Sigmoid colon (tissue), 7 donors: ENCODE measurements around the gene EFCAB8. TPM values are rescaled to one million over a fixed set of nuclear protein-coding genes. Genes with fewer than 3 reads are reported as not detected.
"Not testable (repeated sequence)": the region's sequence is repeated elsewhere in the genome, so short reads cannot be mapped to it uniquely, and the experiment has no call there.

Experiments used
- DNase-seq: peaks from one replicate; pipeline ENCODE4 v3.0.0-alpha.2; 2019
- H3K27ac ChIP-seq, 4 donors: fragments of 200-600 bp; sonication (generic); one replicate each; pipeline ENCODE4 v1.5.1; 2016 to 2019; ENCODE audit warnings: mild to moderate bottlenecking in 1 of 4
- H3K27me3 ChIP-seq, 3 donors: fragments of 200-600 bp; sonication (generic); one replicate each; pipeline ENCODE4 v1.5.1; 2019; ENCODE audit warnings: mild to moderate bottlenecking in 1 of 3
- H3K36me3 ChIP-seq, 4 donors: fragments of 200-600 bp; sonication (generic); one replicate each; pipeline ENCODE4 v1.5.1; 2016 to 2019
- H3K4me1 ChIP-seq, 4 donors: fragments of 200-600 bp; sonication (generic); one replicate each; pipeline ENCODE4 v1.5.1; 2017 to 2019
- H3K4me3 ChIP-seq, 4 donors: fragments of 200-600 bp; sonication (generic); one replicate each; pipeline ENCODE4 v1.5.1; 2017 to 2019; ENCODE audit warnings: mild to moderate bottlenecking in 2 of 4, moderate library complexity in 1 of 4
- H3K9me3 ChIP-seq, 4 donors: fragments of 200-600 bp in 3 of 4; sonication (generic) in 3 of 4; one replicate each; pipeline versions ENCODE4 v1.5.1 to v1.6.1; 2013 to 2019
- EP300 ChIP-seq, 4 donors: sonication (generic); formaldehyde crosslinking; IDR thresholded peaks; one replicate each; pipeline ENCODE4 v1.6.1; 2017; ENCODE audit warnings: antibody characterized with exemption in 4 of 4
- POLR2A ChIP-seq, 2 donors: fragments of 450-650 bp; IDR thresholded peaks; one replicate each; pipeline ENCODE4 v1.6.1; 2016; ENCODE audit warnings: antibody characterized with exemption in 2 of 2, mild to moderate bottlenecking in 2 of 2, moderate library complexity in 2 of 2
- POLR2AphosphoS5 ChIP-seq, 4 donors: sonication (generic); formaldehyde crosslinking; IDR thresholded peaks; one replicate each; pipeline ENCODE4 v1.6.1; 2017; ENCODE audit warnings: antibody characterized with exemption in 4 of 4
- WGBS, 2 donors: extraction: QIAGEN DNeasy Blood & Tissue Kit; methylation state at CpG; one replicate each; pipeline ENCODE4 v1.1.7; 2013; 5-methylcytosine and 5-hydroxymethylcytosine counted together
- intact Hi-C: fragments of 100-400 bp; cut with DNase I; formaldehyde crosslinking; loops from one replicate; pipeline ENCODE4 v1.15.1; 2023
- polyA plus RNA-seq, 3 donors: library from polyadenylated mRNA; stranded (reverse); fragments of 200-250 nt; gene quantifications; one replicate each; pipeline ENCODE4 v1.2.3, GENCODE V29; 2013
- total RNA-seq, 4 donors: library from RNA; depleted of rRNA; stranded (reverse); fragments of >200 nt; gene quantifications; one replicate each; pipeline ENCODE4 v1.1.0, GENCODE V29; 2016
- TF ChIP-seq, protein P1 (sequence below), 4 experiments: fragments of 450-650 bp in 3 of 4; fragments of 200-600 bp in 1 of 4; IDR thresholded peaks; one replicate each; pipeline ENCODE4 v1.5.1; 2016 to 2019; ENCODE audit warnings: antibody characterized with exemption in 4 of 4, mild to moderate bottlenecking in 3 of 4, moderate library complexity in 2 of 4
- donor health status: healthy with polysubstance abuse.
- donor health status: Bipolar disorder and iron deficiency.
- donor health status: healthy.

EFCAB8 gene
- total and polyA plus RNA-seq, 7 donors, result 0.06 to 0.83 (median 0.60) TPM; not detected in 3

DNA sequence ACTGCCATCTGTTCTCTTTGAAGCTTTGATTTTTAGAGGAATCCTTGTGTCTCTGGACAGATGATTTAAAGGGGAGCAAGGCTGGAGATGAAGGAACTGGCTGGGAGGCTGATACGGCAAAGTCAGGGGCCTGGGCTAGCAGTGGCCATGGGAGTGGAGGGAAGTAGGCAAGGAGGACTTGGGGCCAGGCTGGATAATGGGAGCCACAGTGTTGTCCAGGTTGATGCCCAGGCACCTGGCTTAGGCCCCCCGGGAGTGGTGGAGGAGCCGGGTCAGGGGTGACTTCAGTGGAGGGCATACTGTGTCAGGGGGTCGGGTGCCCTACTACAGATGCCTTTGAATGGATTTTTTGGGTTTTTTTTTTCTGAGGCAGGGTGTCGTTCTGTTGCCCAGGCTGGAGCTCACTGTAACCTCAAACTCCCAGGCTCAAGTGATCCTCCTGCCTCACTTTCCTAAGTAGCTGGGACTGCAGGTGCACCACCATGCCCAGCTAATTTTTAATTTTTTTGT is 45.0 kb downstream of the EFCAB8 start:
- Histone ChIP-seq H3K4me3 (no peak overlapping the region), H3K27ac (no peak overlapping the region), H3K36me3 (no peaks in the 10 kb centered on the region), H3K27me3 (no peaks in the 10 kb centered on the region), H3K9me3 (no peaks in the 10 kb centered on the region), H3K4me1 (peaks cover 0 to 3% (median 0%) of the 10 kb centered on the region in 4 donors)
- TF ChIP-seq EP300 (IDR thresholded peaks at IDR 0.05), result no peak
- TF ChIP-seq POLR2A (IDR thresholded peaks at IDR 0.05), result no peak
- TF ChIP-seq, protein P1, sequence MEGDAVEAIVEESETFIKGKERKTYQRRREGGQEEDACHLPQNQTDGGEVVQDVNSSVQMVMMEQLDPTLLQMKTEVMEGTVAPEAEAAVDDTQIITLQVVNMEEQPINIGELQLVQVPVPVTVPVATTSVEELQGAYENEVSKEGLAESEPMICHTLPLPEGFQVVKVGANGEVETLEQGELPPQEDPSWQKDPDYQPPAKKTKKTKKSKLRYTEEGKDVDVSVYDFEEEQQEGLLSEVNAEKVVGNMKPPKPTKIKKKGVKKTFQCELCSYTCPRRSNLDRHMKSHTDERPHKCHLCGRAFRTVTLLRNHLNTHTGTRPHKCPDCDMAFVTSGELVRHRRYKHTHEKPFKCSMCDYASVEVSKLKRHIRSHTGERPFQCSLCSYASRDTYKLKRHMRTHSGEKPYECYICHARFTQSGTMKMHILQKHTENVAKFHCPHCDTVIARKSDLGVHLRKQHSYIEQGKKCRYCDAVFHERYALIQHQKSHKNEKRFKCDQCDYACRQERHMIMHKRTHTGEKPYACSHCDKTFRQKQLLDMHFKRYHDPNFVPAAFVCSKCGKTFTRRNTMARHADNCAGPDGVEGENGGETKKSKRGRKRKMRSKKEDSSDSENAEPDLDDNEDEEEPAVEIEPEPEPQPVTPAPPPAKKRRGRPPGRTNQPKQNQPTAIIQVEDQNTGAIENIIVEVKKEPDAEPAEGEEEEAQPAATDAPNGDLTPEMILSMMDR (IDR thresholded peaks at IDR 0.05), result no peak
- TF ChIP-seq POLR2AphosphoS5 (IDR thresholded peaks at IDR 0.05), result no peak
- intact Hi-C loops, result loop anchor here (10.0 kb wide), 1 partner anchor 191 kb away; no protein-coding TSS in a partner anchor
- 93 to 95% methylated on average over 5 of the region's 5 CpGs for WGBS, 2 donors
- no peak for DNase-seq

DNA sequence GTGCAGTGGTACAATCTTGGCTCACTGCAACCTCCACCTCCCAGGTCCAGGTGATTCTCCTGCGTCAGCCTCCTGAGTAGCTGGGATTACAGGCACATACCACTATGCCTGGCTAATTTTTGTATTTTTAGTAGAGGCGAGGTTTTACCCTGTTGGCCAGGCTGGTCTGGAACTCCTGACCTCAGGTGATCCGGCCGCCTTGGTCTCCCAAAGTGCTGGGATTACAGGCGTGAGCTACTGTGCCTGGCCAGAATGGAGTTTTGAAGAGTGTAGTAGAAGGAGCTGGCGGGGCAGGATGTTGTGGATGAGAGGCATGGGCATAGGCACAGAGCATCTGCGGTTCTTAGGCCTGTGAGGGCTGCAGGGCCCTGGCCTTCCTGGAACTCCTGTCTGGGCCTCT is 46.0 kb downstream of the EFCAB8 start:
- DNase-seq, H3K27ac ChIP-seq, H3K27me3 ChIP-seq, H3K4me3 ChIP-seq, H3K4me1 ChIP-seq, H3K36me3 ChIP-seq, H3K9me3 ChIP-seq: not testable (repeated sequence)
- intact Hi-C loops, result loop anchor here (10.0 kb wide), 1 partner anchor 190 kb away; no protein-coding TSS in a partner anchor
- 90 to 93% methylated on average over 7 of the region's 7 CpGs for WGBS, 2 donors

DNA sequence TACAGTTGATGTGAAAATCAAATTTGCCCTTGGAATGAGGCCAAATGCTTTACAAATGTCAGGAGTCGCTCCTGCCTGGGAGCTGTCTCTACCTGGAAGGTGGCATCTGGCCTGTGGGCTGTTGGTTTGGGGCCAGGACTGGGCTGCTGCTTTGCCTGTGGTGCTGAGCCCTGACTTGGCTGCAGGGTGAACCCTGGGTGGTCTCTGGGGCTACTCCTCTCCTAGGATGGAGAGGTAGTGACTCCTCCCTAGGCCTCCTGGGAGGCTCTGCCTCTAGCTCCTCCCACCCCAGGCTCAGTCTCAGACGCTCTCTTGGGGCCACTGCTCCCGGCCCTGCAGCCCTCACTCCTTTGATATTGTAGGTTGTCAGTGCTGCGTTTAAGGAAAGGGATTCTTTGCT is 47.5 kb downstream of the EFCAB8 start:
- TF ChIP-seq, protein P1 (IDR thresholded peaks at IDR 0.05), result no peak
- TF ChIP-seq EP300 (IDR thresholded peaks at IDR 0.05) (no peak), POLR2AphosphoS5 (IDR thresholded peaks at IDR 0.05) (no peak), POLR2A (IDR thresholded peaks at IDR 0.05) (no peak)
- WGBS, 2 donors, result 16 to 33% methylated on average over 4 of the region's 4 CpGs
- Histone ChIP-seq H3K9me3 (no peaks in the 10 kb centered on the region), H3K4me3 (no peak overlapping the region), H3K36me3 (no peaks in the 10 kb centered on the region), H3K27ac (no peak overlapping the region), H3K27me3 (no peaks in the 10 kb centered on the region), H3K4me1 (peaks cover 0 to 3% (median 0%) of the 10 kb centered on the region in 4 donors)
- DNase-seq, result no peak
- intact Hi-C loops, result loop anchor here (10.0 kb wide), 1 partner anchor 189 kb away; no protein-coding TSS in a partner anchor

DNA sequence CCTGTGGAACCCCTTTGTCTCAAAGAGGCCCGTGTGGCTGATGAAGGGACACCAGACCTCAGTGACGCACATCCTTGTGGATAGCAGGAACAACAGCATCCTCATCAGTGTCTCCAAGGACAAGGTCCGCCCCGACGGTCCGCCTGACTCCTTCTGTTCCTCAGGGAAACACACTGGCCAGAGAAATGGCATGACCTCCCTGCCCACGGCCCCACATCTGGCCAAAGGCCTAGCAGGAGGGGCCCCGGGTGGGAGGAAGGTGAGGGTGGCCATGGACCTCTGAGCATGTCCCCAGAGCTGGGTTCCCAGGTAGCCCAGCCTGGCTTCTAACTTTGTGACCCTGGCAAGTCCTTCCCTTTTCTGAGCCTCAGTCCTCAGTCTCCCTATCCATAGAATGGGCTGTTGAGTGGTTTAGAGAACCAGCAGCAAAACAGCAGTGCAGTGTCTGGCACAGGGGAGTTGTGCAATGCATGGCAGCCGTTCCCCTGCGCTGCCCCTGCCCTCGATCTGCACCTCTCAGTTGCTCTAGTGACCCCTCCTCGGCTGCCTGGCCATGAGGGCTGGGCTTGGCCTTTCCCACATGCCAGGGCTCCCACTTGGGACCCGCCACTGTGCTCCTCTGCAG is 48.3 kb downstream of the EFCAB8 start:
- Histone ChIP-seq H3K4me1 (peaks cover 0 to 3% (median 0%) of the 10 kb centered on the region in 4 donors), H3K4me3 (no peak overlapping the region), H3K27me3 (no peaks in the 10 kb centered on the region), H3K27ac (no peak overlapping the region), H3K36me3 (no peaks in the 10 kb centered on the region), H3K9me3 (no peaks in the 10 kb centered on the region)
- intact Hi-C loops, result loop anchor here (10.0 kb wide), 1 partner anchor 188 kb away; no protein-coding TSS in a partner anchor
- WGBS, 2 donors, result 70 to 81% methylated on average over 13 of the region's 13 CpGs
- no peak for TF ChIP-seq POLR2AphosphoS5 (IDR thresholded peaks at IDR 0.05)
- DNase-seq, result no peak

DNA sequence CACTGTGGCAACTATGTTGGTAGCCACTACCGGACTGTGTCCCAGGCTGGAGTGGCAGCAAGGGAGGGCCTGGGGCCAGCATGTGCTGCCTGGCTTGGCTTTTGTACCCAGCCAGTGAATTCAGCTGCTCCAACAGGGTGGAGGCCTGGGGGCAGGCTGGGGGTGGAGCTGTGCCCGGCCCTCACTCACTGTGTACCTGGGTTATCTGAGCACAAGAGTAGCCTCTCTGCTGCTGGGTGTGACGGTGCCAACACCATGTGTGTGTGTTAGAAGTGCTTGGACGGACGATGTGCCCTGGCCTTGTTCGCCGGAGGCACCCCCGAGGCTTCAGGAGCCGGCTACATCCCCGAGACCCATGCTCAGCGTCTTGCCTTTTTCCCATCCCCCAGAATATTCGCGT is 49.2 kb downstream of the EFCAB8 start:
- Histone ChIP-seq H3K27ac (no peak overlapping the region), H3K36me3 (no peaks in the 10 kb centered on the region), H3K9me3 (no peaks in the 10 kb centered on the region), H3K27me3 (no peaks in the 10 kb centered on the region), H3K4me3 (no peak overlapping the region), H3K4me1 (no peaks in the 10 kb centered on the region)
- intact Hi-C loops, result loop anchor here (10.0 kb wide), 1 partner anchor 187 kb away; no protein-coding TSS in a partner anchor
- WGBS, 2 donors, result 69 to 80% methylated on average over 13 of the region's 13 CpGs
- DNase-seq, result no peak
- no peak for TF ChIP-seq POLR2AphosphoS5 (IDR thresholded peaks at IDR 0.05)
- TF ChIP-seq EP300 (IDR thresholded peaks at IDR 0.05), result no peak
- no peak for TF ChIP-seq POLR2A (IDR thresholded peaks at IDR 0.05)
- TF ChIP-seq, protein P1 (IDR thresholded peaks at IDR 0.05), result no peak
